ENCODE measurements around the gene PDE6G.

DNA sequence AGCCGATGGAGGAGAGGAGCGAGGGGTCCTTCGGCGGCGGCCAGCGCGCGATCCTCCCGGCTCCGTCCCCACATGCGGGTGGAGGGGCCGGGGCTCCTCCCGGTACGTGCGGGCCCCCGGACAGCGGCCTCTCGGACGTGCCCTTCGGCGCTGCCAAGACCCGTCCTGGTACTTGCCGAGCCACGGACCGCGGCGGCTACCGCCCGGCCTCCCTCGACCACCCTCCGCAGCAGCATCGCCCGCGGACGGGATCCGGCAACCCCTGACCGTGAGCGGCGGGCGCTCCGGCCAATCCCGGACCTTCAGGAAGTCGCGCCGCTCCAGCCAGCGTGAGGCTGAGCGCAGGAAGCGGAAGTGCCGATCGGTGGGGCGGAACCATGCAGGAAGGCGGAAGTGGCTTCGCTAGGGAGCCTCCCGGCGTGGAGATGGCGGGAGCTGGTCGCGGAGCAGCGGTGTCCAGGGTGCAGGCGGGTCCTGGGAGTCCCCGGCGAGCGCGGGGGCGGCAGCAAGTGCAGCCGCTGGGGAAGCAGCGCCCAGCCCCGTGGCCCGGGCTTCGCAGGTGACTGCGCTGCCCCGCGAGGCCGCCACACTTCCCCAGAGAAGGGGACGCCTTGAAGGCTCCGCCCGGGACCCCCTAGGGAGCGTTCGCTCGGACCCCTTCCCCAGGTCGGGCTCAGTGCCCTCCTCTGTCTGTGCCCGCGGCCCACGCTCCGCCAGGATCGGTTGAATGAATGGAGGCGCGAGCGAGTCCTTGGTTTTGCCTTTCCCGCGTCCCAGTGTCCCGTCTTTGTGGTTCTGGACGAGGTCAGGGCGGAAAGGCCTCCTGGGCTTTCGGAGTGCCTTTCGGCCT is 10.2 kb upstream of the PDE6G start, which contains the start of the genes CCDC137 and OXLD1:
- TF ChIP-seq, protein P1, sequence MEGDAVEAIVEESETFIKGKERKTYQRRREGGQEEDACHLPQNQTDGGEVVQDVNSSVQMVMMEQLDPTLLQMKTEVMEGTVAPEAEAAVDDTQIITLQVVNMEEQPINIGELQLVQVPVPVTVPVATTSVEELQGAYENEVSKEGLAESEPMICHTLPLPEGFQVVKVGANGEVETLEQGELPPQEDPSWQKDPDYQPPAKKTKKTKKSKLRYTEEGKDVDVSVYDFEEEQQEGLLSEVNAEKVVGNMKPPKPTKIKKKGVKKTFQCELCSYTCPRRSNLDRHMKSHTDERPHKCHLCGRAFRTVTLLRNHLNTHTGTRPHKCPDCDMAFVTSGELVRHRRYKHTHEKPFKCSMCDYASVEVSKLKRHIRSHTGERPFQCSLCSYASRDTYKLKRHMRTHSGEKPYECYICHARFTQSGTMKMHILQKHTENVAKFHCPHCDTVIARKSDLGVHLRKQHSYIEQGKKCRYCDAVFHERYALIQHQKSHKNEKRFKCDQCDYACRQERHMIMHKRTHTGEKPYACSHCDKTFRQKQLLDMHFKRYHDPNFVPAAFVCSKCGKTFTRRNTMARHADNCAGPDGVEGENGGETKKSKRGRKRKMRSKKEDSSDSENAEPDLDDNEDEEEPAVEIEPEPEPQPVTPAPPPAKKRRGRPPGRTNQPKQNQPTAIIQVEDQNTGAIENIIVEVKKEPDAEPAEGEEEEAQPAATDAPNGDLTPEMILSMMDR (IDR thresholded peaks at IDR 0.05) = no peak
- no peak for TF ChIP-seq EZH2 (IDR thresholded peaks at IDR 0.05)
